Middle frontal gyrus (tissue), 1 donor: ENCODE results near the gene GRN.
"Not testable (repeated sequence)": the region's sequence is repeated elsewhere in the genome, so short reads cannot be mapped to it uniquely, and the experiment has no call there.

Experiments
- DNase-seq: peaks from one replicate; pipeline ENCODE4 v3.0.0-alpha.2; 2015; ENCODE audit warnings: low spot score; ENCODE audit errors: extremely low spot score

GRN gene

DNA sequence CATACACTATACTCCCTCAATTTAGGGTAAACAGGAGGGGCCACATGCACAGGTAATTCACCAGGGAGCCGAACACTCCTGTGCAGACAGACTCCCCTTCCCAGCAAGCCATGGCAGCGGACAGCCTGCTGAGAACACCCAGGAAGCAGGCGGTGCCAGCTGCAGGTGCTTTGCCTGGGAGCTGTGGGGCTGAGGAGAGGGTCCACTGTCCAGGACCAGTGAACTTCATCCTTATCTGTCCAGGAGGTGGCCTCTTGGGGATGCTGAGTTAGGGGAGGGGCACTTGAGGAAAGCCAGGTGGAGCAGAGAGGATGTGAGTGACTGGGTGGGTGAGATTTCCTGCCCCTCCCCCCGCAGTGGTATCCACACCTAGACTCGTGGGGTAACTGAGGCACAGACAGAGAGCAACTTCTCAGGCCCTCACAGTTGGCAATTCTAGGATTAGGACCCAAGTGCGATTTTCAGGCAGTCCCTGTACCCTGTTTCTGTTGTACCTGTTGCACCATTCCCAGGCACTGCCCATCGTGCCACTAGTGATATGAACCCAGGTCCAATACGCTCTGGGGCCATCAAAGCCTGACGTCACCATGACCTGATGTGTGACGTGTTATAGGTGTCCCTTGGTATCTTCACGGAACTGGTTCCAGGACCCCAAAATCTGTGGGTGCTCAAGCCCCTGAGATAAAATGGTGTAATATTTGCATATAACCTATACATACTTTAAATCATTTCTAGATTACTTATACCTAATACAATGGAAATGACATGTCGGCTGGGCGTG, 1.2 kb downstream of the GRN start:
- no peak for DNase-seq

- not testable (repeated sequence) for DNase-seq
These were observed 2.3 kb downstream of the GRN start for GRCh38 chr17:44347206-44348055.

DNA sequence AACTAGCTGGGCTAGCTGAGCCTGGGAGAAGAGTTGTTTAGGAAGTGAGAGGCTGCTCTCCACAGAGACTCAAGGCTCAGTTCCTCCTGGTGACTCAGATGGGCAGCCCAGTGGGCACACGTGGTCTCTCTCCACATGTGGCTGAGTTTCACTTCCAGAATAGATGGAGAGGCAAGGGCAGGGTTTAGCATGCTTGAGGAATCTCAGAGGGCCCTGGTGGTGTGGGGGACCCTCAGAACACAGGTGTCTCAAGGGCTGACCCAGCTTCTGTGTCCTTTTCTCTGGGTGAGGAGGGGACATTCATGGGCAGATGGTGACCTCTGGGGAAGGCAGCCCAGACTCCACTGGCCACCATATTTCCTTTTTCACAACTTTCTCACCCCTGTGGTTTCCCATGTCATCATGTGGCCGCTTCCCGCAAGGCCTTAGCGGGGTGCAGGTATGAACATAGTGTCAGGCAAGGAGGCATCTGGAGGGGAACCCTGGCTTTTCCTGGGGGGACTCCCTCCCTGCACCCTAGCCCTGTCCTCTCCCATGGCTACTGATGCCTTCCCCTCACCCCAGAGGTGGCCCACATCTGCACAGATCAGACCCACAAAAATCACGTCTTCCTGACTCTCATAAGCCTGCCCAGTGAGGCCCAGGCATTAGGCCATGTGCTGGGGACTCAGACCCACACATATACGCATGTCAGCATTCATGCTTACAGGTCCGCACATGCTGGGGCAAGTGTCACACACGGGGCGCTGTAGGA, 3.3 kb downstream of the GRN start:
- DNase-seq: no peak

DNA sequence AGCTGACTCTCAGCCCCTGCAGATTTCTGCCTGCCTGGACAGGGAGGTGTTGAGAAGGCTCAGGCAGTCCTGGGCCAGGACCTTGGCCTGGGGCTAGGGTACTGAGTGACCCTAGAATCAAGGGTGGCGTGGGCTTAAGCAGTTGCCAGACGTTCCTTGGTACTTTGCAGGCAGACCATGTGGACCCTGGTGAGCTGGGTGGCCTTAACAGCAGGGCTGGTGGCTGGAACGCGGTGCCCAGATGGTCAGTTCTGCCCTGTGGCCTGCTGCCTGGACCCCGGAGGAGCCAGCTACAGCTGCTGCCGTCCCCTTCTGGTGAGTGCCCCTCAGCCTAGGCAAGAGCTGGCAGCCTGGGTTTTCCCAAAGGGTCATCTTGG, 3.9 kb downstream of the GRN start:
- no peak for DNase-seq

DNA sequence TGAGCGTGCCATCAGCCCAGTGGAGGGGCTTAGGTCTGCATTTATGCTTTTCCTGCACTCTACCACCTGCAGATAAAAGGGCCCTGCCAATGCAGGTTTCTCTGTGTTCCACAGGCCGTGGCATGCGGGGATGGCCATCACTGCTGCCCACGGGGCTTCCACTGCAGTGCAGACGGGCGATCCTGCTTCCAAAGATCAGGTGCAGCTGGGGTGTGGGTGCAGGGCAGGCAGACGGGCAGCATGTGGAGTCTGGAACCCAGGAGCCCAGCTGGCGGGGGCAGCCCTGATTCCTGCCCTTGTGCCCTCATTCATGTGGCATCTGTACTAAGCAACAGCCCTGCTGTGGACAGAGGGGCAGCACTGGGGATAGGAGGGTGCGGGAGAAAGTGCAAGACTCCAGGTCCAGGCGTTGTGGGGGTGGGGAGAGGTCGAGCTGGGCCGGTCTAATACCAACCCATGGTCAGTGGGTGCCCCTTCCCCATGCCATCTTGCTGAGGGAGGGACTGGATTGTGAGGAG, 4.5 kb downstream of the GRN start:
- DNase-seq: no peak

DNA sequence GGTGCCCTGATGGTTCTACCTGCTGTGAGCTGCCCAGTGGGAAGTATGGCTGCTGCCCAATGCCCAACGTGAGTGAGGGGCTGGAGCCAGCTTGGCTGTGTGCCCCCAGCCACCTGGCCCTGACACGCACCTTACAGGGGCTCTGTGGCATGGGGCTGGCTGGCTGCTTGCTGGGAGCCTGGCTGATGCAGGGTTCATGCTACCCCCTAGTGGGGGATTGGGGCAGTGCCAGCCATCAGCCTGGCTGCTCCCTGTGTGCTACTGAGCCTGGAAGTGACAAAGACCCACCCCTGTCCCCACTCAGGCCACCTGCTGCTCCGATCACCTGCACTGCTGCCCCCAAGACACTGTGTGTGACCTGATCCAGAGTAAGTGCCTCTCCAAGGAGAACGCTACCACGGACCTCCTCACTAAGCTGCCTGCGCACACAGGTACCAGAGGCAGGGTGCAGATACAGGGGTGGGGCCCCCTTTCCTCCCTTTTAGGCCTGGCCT, 5.7 kb downstream of the GRN start:
- DNase-seq: no peak

- no peak for DNase-seq
These were observed 6.4 kb downstream of the GRN start for GRCh38 chr17:44351464-44351863.

DNA sequence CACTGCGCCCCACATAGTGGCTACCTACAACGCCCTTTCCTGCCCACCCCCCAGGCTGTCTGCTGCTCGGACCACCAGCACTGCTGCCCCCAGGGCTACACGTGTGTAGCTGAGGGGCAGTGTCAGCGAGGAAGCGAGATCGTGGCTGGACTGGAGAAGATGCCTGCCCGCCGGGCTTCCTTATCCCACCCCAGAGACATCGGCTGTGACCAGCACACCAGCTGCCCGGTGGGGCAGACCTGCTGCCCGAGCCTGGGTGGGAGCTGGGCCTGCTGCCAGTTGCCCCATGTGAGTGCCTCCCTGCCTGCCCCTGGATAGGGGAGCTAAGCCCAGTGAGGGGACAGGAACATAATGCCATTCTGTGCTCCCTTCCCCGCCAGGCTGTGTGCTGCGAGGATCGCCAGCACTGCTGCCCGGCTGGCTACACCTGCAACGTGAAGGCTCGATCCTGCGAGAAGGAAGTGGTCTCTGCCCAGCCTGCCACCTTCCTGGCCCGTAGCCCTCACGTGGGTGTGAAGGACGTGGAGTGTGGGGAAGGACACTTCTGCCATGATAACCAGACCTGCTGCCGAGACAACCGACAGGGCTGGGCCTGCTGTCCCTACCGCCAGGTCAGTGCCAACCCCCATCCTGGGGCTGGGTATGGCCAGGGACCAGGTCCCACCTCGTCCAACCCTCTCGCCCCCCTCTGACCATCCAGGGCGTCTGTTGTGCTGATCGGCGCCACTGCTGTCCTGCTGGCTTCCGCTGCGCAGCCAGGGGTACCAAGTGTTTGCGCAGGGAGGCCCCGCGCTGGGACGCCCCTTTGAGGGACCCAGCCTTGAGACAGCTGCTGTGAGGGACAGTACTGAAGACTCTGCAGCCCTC, 7.1 kb downstream of the GRN start:
- no peak for DNase-seq

DNA sequence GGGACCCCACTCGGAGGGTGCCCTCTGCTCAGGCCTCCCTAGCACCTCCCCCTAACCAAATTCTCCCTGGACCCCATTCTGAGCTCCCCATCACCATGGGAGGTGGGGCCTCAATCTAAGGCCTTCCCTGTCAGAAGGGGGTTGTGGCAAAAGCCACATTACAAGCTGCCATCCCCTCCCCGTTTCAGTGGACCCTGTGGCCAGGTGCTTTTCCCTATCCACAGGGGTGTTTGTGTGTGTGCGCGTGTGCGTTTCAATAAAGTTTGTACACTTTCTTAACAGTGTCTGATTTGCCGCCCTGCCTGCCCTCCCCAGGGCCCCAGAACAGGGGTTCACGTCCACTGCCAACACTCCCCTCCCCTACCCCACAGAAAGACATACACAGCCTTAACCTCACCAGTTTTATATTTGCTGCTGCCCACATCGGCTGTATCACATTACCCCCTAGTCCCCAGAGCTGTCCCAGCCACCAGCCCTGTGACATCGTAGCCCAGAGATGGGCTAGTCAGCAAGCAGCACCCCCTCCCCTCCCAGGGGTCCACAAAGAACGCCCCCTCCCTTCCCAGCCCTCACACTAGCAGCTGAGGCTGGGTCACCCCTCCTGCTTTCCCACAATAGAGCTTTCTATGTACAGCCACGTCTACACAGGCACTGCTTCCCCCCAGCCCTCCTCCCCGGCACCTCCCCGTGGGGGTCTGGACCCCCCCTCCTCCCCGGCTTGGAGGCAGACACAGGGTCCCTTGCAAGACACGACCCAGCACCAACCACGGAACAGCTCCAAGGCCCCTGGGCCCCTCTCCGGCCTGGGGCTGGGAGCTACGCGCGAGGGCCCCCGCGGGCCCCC, 7.9 kb downstream of the GRN start:
- no peak for DNase-seq

DNA sequence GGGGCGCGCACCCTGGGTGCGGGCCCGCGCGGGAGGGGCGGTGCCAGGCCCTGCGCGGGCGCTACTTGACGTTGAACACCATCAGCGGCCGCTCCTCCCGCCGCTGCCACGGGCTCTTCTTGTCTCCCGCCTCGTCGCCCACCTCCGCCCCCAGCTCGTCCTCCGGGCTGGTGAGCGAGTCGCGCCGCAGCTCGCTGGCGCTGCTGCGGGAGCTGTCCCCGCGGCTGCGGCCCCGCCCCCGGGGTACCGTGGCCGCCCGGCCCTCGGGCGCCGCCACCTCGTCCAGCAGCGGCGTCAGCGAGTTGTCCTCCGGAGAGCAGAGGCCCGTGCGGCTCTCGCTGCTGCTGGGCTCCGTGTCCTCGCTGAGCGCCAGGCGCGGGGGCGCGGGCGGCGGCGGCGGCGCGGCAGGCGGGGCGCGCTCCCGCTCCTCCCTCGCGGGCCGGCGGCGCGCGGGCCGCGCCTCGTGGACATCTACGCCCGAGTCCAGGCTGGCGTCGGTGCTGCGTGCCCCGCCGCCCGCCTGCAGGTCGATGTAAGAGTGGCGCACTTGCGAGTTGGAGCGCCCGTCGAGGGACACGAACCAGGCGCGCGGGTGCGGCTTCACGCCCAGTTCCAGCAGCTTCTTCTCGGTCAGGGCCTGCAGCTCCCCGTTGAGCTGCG, 8.7 kb downstream of the GRN start:
- DNase-seq: no peak

DNA sequence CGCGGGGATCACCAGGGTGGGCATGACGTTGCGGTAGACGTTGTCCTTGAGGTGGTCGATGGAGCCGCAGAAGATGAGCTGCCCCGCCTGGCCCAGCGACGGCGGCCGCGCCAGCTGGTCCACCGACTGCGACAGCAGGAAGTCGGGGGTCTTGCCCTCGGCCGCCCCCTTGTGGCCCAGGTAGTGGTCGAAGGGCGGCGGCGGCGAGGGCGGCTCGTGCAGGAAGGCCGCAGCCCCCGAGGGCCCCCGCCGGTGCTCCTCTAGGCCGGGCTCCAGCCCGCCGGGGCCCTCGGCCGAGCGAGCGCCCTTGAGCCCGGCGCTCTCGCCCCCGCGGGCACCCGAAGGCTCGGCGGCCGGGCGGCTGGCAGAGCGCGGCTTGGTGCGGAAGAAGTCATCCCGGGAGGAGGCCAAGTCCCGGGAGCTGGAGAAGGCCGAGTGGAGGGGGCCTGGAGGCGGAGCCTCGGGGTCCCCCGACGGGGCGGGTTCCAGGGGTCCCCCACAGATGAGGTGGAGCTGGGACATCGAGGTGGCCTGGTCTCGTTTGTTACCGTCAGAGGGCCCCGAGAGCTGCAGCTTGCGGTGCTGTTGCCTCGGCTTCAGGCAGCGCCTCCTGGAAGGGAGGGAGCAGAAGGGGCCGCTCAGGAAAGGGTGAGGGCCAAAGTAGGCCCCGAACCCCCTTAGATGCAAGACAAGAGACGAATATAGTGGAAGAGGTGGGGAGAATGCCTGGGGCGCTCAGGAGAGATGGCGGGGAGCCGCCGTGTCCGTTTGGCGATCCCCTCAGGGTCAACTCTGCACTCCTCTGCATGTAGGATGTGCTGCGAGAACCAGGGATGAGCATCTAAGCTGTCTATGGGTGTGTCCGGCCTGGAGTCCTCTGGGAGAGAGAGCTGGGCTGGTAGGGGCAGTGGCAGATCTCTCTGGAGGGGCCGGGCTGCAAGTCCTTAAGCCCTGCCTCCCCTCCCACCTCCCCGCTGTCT, 9.8 kb downstream of the GRN start:
- no peak for DNase-seq

DNA sequence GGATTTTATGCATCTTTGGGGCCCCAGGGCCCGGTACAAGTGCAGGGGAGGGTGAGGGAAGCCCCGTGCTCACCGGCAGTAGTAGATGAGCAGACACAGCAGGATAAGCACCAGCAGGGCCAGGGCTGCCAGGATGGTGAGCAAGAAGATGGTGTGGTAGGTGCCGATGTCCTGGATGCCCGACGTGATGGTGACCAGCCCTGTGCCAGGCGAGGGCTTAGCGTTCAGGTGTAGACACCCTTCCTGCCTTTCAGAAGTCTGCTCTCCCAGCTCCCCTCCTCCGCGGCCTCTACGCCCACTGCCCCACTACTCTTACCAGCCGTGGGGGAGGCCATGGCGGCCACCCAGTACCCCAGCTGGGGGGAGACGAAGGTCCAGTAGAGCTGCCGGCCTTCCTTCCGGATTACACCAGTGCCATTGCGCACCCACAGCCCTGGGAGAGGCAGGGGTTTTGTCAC, 10.6 kb downstream of the GRN start:
- no peak for DNase-seq

- no peak for DNase-seq
These were observed 11.1 kb downstream of the GRN start for GRCh38 chr17:44356241-44356640.

GRCh38 chr17:44358066-44358465, 13.0 kb downstream of the GRN start:
- no peak for DNase-seq

- DNase-seq: no peak
These were observed 13.9 kb downstream of the GRN start for GRCh38 chr17:44359006-44359405.

GRCh38 chr17:44359458-44360143, 14.5 kb downstream of the GRN start:
- no peak for DNase-seq

GRCh38 chr17:44360144-44360533, 15.0 kb downstream of the GRN start:
- no peak for DNase-seq
